ENCODE data around the gene YY1.

DNA sequence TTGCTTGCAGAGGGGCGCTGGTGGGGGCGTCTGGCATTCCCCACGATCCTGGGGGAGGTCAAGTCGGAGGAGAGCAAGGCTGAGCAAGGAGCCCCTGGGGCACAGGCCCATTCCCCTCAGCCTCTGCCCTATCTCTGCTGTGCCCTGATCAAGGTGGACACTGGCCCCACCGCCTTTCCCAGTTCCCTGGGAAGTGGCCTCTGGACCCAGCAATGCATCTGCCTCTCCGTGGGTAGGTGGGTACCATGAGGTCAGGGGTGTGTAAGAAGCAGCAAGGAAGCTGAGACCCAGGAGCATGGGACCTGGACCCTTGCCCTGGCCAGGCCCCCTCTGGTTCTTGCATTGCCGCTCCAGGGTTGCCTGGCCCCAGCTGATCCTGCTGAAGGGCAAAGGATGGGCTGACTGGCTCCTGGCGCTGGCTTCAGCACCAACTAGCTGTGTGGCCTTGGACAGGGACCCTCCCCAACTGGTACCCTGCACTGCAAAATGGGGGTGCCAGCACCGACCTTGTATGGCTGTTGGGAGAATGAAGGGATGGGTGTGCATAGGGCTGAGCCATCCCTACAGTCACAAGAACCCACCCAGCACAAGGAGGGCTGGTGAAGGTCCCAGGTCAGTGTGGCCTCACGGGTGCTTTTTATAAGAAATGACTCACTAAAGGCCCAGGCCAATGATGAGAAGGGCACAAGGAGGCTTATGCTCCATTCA is 47.7 kb downstream of the YY1 start:
- TF ChIP-seq, protein P1, sequence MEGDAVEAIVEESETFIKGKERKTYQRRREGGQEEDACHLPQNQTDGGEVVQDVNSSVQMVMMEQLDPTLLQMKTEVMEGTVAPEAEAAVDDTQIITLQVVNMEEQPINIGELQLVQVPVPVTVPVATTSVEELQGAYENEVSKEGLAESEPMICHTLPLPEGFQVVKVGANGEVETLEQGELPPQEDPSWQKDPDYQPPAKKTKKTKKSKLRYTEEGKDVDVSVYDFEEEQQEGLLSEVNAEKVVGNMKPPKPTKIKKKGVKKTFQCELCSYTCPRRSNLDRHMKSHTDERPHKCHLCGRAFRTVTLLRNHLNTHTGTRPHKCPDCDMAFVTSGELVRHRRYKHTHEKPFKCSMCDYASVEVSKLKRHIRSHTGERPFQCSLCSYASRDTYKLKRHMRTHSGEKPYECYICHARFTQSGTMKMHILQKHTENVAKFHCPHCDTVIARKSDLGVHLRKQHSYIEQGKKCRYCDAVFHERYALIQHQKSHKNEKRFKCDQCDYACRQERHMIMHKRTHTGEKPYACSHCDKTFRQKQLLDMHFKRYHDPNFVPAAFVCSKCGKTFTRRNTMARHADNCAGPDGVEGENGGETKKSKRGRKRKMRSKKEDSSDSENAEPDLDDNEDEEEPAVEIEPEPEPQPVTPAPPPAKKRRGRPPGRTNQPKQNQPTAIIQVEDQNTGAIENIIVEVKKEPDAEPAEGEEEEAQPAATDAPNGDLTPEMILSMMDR (IDR thresholded peaks at IDR 0.05): no peak
- no peak for TF ChIP-seq POLR2A (IDR thresholded peaks at IDR 0.05)
- no peak for TF ChIP-seq POLR2AphosphoS5 (IDR thresholded peaks at IDR 0.05; ENCODE audit: insufficient read depth in 1 of 2, low read depth in 1 of 2)

Data from vagina (tissue), 2 donors.